Endothelial cell of umbilical vein (primary cell): ENCODE data around the gene DDAH2. TPM values are rescaled to one million over a fixed set of nuclear protein-coding genes. Genes with fewer than 3 reads are reported as not detected.

Source experiments
- BruUV-seq: library from RNA; stranded (reverse); fragments of 400-500 nt; replicated peaks from 2 replicates; lab custom pipeline; 2021; lab: Mats Ljungman, UMichigan
- CTCF ChIA-PET: fragments of 300-600, 350-600 bp; sonication (Branson Sonifier 250); formaldehyde crosslinking; loops from one replicate; lab custom pipeline; 2021; ENCODE audit warnings: antibody characterized with exemption, inconsistent platforms; lab: Charles Lee
- POLR2A ChIA-PET: fragments of 300-600, 350-600 bp; sonication (Branson Sonifier 250); formaldehyde crosslinking; loops from one replicate; lab custom pipeline; 2021; ENCODE audit warnings: antibody characterized with exemption, inconsistent platforms; lab: Charles Lee
- DNase-seq: peaks from one replicate; pipeline ENCODE4 v3.0.0-alpha.2; 2011; ENCODE audit warnings: low read depth, low spot score
- FAIRE-seq: peaks from 2 replicates; lab custom pipeline; 2011; peaks lifted over from hg19 to GRCh38; lab: Jason Lieb, UNC
- H2AFZ ChIP-seq: 2 replicates; pipeline ENCODE4 v1.6.0; 2012; ENCODE audit warnings: low read depth, low read length, control low read depth, inconsistent platforms
- H3K27ac ChIP-seq: 2 replicates; pipeline ENCODE4 v1.5.1; 2011; ENCODE audit warnings: low read depth, mild to moderate bottlenecking, control low read depth, low read length, moderate library complexity; ENCODE audit not compliant: insufficient read depth
- H3K27me3 ChIP-seq, 2 experiments: 2 replicates each; pipeline versions ENCODE4 v1.6.0 to v1.6.1; 2011; ENCODE audit warnings: low read length in 2 of 2, mixed read lengths in 1 of 2; ENCODE audit not compliant: control insufficient read depth in 2 of 2, insufficient read depth in 2 of 2
- H3K36me3 ChIP-seq, 2 experiments: 2 replicates in 1 of 2; 3 replicates in 1 of 2; pipeline ENCODE4 v1.5.1; 2011; ENCODE audit warnings: low read length in 2 of 2, mild to moderate bottlenecking in 1 of 2, moderate library complexity in 1 of 2; ENCODE audit not compliant: control insufficient read depth in 2 of 2, insufficient read depth in 2 of 2; ENCODE audit errors: extremely low read depth in 1 of 2
- H3K4me1 ChIP-seq: 3 replicates; pipeline ENCODE4 v1.5.1; 2011; ENCODE audit warnings: mild to moderate bottlenecking, low read length; ENCODE audit not compliant: control insufficient read depth, insufficient read depth; ENCODE audit errors: extremely low read depth
- H3K4me2 ChIP-seq: 2 replicates; pipeline ENCODE4 v1.6.1; 2011; ENCODE audit warnings: low read length, control low read depth, mixed read lengths; ENCODE audit not compliant: insufficient read depth
- H3K4me3 ChIP-seq, 3 experiments: fragments of 200-600 bp in 1 of 3; sonication (generic), shearing (Covaris generic) in 1 of 3; replicated peaks in 1 of 3; 2 replicates each; pipeline ENCODE4 v1.5.1; 2011 to 2016; ENCODE audit warnings: control low read depth in 3 of 3, low read length in 3 of 3, mild to moderate bottlenecking in 2 of 3, inconsistent platforms in 1 of 3, low read depth in 1 of 3, moderate library complexity in 1 of 3; ENCODE audit not compliant: insufficient read depth in 1 of 3
- H3K79me2 ChIP-seq: 2 replicates; pipeline ENCODE4 v1.6.0; 2012; ENCODE audit warnings: low read length, inconsistent platforms; ENCODE audit not compliant: control insufficient read depth, insufficient read depth
- H3K9ac ChIP-seq: replicated peaks from 2 replicates; pipeline ENCODE3; 2011; ENCODE audit warnings: low read length, control low read depth; ENCODE audit not compliant: insufficient read depth; ENCODE audit errors: extremely low read depth
- H3K9me1 ChIP-seq: replicated peaks from 3 replicates; pipeline ENCODE4 v1.6.0; 2011; ENCODE audit warnings: mild to moderate bottlenecking, low read length; ENCODE audit not compliant: control insufficient read depth, insufficient read depth; ENCODE audit errors: extremely low read depth
- H3K9me3 ChIP-seq: replicated peaks from 2 replicates; pipeline ENCODE4 v1.5.1; 2012; ENCODE audit warnings: low read length, inconsistent platforms; ENCODE audit not compliant: control insufficient read depth, insufficient read depth
- H4K20me1 ChIP-seq: replicated peaks from 2 replicates; pipeline ENCODE3; 2011; ENCODE audit warnings: mild to moderate bottlenecking, low read length; ENCODE audit not compliant: control insufficient read depth, insufficient read depth; ENCODE audit errors: extremely low read depth
- EZH2 ChIP-seq: IDR thresholded peaks from 2 replicates; pipeline ENCODE4 v1.6.1; 2012; ENCODE audit warnings: borderline replicate concordance, low read depth, mild to moderate bottlenecking, moderate library complexity, low read length, inconsistent platforms; ENCODE audit not compliant: severe bottlenecking
- FOS ChIP-seq: IDR thresholded peaks from 2 replicates; pipeline ENCODE4 v1.6.1; 2011; ENCODE audit warnings: mild to moderate bottlenecking, low read length, moderate library complexity, borderline replicate concordance; ENCODE audit not compliant: insufficient read depth
- GATA2 ChIP-seq: IDR thresholded peaks from 2 replicates; pipeline ENCODE4 v1.7.0; 2011; ENCODE audit warnings: low read depth, mild to moderate bottlenecking, moderate library complexity, mixed read lengths, low read length; ENCODE audit not compliant: insufficient read length, insufficient read depth
- JUN ChIP-seq: IDR thresholded peaks from 2 replicates; pipeline ENCODE4 v1.6.1; 2011; ENCODE audit warnings: borderline replicate concordance, low read depth; ENCODE audit not compliant: insufficient read length, insufficient read depth
- MYC ChIP-seq: IDR thresholded peaks from one replicate; pipeline ENCODE4 v1.6.1; 2011; ENCODE audit warnings: mild to moderate bottlenecking, low read depth, low read length
- POLR2A ChIP-seq: IDR thresholded peaks from 2 replicates; pipeline ENCODE4 v1.6.1; 2012; ENCODE audit warnings: low read depth, mild to moderate bottlenecking, control low read depth, low read length
- POLR2AphosphoS5 ChIP-seq: IDR thresholded peaks from 2 replicates; pipeline ENCODE4 v1.6.1; 2012; ENCODE audit warnings: low read depth, mild to moderate bottlenecking, control low read depth, low read length, moderate library complexity; ENCODE audit not compliant: insufficient read depth
- dilution Hi-C: fragments of 300-500 bp; cut with MboI; formaldehyde crosslinking; loops from one replicate; pipeline ENCODE4 v1.15.0; 2019; ENCODE audit warnings: low sequenced_read_pairs; ENCODE audit not compliant: extremely low pct_ligation_motif_present
- intact Hi-C: fragments of 100-400 bp; cut with micrococcal nuclease; formaldehyde crosslinking; loops from one replicate; pipeline ENCODE4 v1.10.0; 2022
- polyA plus RNA-seq, 4 experiments: library from polyadenylated mRNA; depleted of rRNA in 3 of 4; stranded (reverse) in 3 of 4; unstranded in 1 of 4; fragments of >200 nt; gene quantifications; 2 replicates each; pipeline versions ENCODE4 v1.2.1 to v1.2.3, GENCODE V29; 2011 to 2012; ENCODE audit warnings: missing spikeins in 1 of 4
- total RNA-seq: library from RNA; stranded (reverse); gene quantifications from 2 replicates; pipeline ENCODE4 v1.2.3, GENCODE V29; 2021
- TF ChIP-seq, protein P1 (sequence below): IDR thresholded peaks from 2 replicates; pipeline ENCODE4 v1.6.1; 2011; ENCODE audit not compliant: insufficient read depth, insufficient read length
- TF ChIP-seq, protein P2 (sequence below), 2 donors: IDR thresholded peaks; 1 replicate in 1 of 2; 2 replicates in 1 of 2; pipeline ENCODE4 v1.5.1; 2011; ENCODE audit warnings: low read length in 2 of 2, mild to moderate bottlenecking in 2 of 2, moderate library complexity in 2 of 2, control low read depth in 1 of 2, inconsistent platforms in 1 of 2, low read depth in 1 of 2; ENCODE audit not compliant: insufficient read depth in 1 of 2; ENCODE audit errors: extremely low read depth in 1 of 2

DDAH2 gene
- total and polyA plus RNA-seq, 2 donors (not counting 3 experiments of a cell fraction or from before 2014, with no cell fraction given), result 109 to 176 TPM

DNA sequence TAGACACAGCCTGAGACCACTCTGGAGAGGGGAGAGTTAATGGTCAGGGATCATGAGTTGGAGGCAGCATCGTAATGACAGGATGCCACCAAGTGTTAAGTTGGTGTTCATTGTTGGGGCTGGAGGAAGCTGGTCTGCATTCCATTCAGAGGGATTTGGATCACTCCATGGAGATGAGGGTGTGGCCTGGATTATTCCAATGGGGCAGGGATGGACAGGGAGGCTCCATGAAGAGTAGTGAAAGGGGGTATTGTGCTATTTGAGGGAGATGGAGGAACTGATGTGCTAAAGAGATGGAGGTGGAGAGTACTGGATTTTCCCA, 34.5 kb upstream of the DDAH2 start:
- Histone ChIP-seq H3K27ac (no peak overlapping the region), H4K20me1 (no peaks in the 10 kb centered on the region), H3K36me3 (peaks cover 2% of the 10 kb centered on the region in 2 experiments), H3K9ac (no peak overlapping the region), H3K4me1 (no peaks in the 10 kb centered on the region), H2AFZ (no peak overlapping the region), H3K27me3 (no peaks in the 10 kb centered on the region), H3K4me2 (no peak overlapping the region), H3K79me2 (no peaks in the 10 kb centered on the region), H3K9me1 (no peaks in the 10 kb centered on the region), H3K4me3 (no peak overlapping the region), H3K9me3 (no peaks in the 10 kb centered on the region)
- BruUV-seq, result no TSS peak
- dilution Hi-C loops, result no loop called here
- FAIRE-seq (peak; percentile 37), DNase-seq (peak; percentile 29)
- no peak for TF ChIP-seq POLR2AphosphoS5
- TF ChIP-seq POLR2A, result no peak
- TF ChIP-seq GATA2, result no peak
- TF ChIP-seq JUN, result no peak
- no peak for TF ChIP-seq MYC
- TF ChIP-seq, protein P1, sequence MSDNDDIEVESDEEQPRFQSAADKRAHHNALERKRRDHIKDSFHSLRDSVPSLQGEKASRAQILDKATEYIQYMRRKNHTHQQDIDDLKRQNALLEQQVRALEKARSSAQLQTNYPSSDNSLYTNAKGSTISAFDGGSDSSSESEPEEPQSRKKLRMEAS, result no peak
- no peak for TF ChIP-seq EZH2
- TF ChIP-seq FOS, result no peak
- TF ChIP-seq, protein P2, sequence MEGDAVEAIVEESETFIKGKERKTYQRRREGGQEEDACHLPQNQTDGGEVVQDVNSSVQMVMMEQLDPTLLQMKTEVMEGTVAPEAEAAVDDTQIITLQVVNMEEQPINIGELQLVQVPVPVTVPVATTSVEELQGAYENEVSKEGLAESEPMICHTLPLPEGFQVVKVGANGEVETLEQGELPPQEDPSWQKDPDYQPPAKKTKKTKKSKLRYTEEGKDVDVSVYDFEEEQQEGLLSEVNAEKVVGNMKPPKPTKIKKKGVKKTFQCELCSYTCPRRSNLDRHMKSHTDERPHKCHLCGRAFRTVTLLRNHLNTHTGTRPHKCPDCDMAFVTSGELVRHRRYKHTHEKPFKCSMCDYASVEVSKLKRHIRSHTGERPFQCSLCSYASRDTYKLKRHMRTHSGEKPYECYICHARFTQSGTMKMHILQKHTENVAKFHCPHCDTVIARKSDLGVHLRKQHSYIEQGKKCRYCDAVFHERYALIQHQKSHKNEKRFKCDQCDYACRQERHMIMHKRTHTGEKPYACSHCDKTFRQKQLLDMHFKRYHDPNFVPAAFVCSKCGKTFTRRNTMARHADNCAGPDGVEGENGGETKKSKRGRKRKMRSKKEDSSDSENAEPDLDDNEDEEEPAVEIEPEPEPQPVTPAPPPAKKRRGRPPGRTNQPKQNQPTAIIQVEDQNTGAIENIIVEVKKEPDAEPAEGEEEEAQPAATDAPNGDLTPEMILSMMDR (IDR thresholded peaks at IDR 0.05; ENCODE audit: extremely low read depth in 1 of 2, insufficient read depth in 1 of 2, low read depth in 1 of 2, low read length in 2 of 2), result no peak
- ChIA-PET CTCF (interaction anchor here (0.5 to 0.7 kb wide), 2 partner anchors 27 to 34 kb away, joined by 3 read pairs; no protein-coding TSS in a partner anchor), POLR2A (no interaction called here)
- intact Hi-C loops, result no loop called here
